ENCODE results near the gene CELF2.

GRCh38 chr10:11153766-11154165 is 136.1 kb downstream of the CELF2 start:
- TF ChIP-seq, protein P1, sequence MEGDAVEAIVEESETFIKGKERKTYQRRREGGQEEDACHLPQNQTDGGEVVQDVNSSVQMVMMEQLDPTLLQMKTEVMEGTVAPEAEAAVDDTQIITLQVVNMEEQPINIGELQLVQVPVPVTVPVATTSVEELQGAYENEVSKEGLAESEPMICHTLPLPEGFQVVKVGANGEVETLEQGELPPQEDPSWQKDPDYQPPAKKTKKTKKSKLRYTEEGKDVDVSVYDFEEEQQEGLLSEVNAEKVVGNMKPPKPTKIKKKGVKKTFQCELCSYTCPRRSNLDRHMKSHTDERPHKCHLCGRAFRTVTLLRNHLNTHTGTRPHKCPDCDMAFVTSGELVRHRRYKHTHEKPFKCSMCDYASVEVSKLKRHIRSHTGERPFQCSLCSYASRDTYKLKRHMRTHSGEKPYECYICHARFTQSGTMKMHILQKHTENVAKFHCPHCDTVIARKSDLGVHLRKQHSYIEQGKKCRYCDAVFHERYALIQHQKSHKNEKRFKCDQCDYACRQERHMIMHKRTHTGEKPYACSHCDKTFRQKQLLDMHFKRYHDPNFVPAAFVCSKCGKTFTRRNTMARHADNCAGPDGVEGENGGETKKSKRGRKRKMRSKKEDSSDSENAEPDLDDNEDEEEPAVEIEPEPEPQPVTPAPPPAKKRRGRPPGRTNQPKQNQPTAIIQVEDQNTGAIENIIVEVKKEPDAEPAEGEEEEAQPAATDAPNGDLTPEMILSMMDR (IDR thresholded peaks at IDR 0.05) = no peak
- TF ChIP-seq POLR2A (IDR thresholded peaks at IDR 0.05) = no peak
- TF ChIP-seq POLR2AphosphoS5 (IDR thresholded peaks at IDR 0.05) = no peak

All from suprapubic skin (tissue), 4 donors.